Ascending aorta (tissue), 2 donors: ENCODE measurements around the gene CKLF. TPM values are rescaled to one million over a fixed set of nuclear protein-coding genes. Genes with fewer than 3 reads are reported as not detected.
"Not testable (repeated sequence)": the region's sequence is repeated elsewhere in the genome, so short reads cannot be mapped to it uniquely, and the experiment has no call there.

Experiments
- DNase-seq, 2 donors: peaks; one replicate each; pipeline ENCODE4 v3.0.0-alpha.2; 2019; ENCODE audit warnings: low spot score in 2 of 2
- H3K27ac ChIP-seq, 2 donors: fragments of 200-600 bp; sonication (generic); one replicate each; pipeline ENCODE4 v1.5.1; 2016 to 2017; ENCODE audit warnings: mild to moderate bottlenecking in 1 of 2
- H3K27me3 ChIP-seq: fragments of 200-600 bp; sonication (generic); one replicate; pipeline ENCODE4 v1.5.1; 2017
- H3K36me3 ChIP-seq, 2 donors: fragments of 200-600 bp; sonication (generic); one replicate each; pipeline ENCODE4 v1.5.1; 2016
- H3K4me1 ChIP-seq, 2 donors: fragments of 200-600 bp; sonication (generic); one replicate each; pipeline ENCODE4 v1.5.1; 2016 to 2017; ENCODE audit warnings: mild to moderate bottlenecking in 1 of 2
- H3K4me3 ChIP-seq, 2 donors: fragments of 200-600 bp; sonication (generic); one replicate each; pipeline ENCODE4 v1.5.1; 2016 to 2017; ENCODE audit warnings: mild to moderate bottlenecking in 1 of 2
- H3K9me3 ChIP-seq, 2 donors: fragments of 200-600 bp; sonication (generic); one replicate each; pipeline ENCODE4 v1.5.1; 2016
- intact Hi-C: fragments of 100-400 bp; cut with DNase I; formaldehyde crosslinking; loops from one replicate; pipeline ENCODE4 v1.15.1; 2023
- total RNA-seq: library from RNA; depleted of rRNA; stranded (reverse); fragments of >200 nt; gene quantifications from one replicate; pipeline ENCODE4 v1.1.0, GENCODE V29; 2016
- TF ChIP-seq, protein P1 (sequence below), 3 experiments: fragments of 200-600 bp in 2 of 3; fragments of 450-650 bp in 1 of 3; sonication (generic) in 2 of 3; IDR thresholded peaks; one replicate each; pipeline ENCODE4 v1.5.1; 2016 to 2019; ENCODE audit warnings: antibody characterized with exemption in 3 of 3, mild to moderate bottlenecking in 1 of 3, moderate library complexity in 1 of 3

Gene CKLF
- total RNA-seq, 1 donor from 2014 or later, result not detected

DNA sequence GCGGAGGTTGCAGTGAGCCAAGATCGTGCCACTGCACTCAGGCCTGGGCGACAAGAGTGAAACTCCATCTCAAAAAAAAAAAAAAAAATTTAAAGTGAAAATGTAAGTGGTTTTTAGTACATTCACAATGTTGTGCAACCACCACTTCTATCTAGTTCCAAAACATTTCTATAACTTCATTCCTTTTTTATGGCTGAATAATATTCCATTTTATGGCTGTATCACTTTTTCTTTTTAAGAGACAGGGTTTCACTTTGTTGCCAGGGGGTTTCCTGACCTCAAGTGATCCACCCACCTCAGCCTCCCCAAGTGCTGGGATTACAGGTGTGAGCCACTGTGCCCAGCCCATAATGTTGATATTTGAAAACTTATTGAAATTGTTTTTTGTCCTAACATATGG, 40.4 kb downstream of the CKLF start:
- intact Hi-C loops, result no loop called here
- H3K27me3 ChIP-seq, result no peaks in the 10 kb centered on the region
- H3K9me3 ChIP-seq, result no peaks in the 10 kb centered on the region
- no peak overlapping the region for H3K4me3 ChIP-seq
- TF ChIP-seq, protein P1, sequence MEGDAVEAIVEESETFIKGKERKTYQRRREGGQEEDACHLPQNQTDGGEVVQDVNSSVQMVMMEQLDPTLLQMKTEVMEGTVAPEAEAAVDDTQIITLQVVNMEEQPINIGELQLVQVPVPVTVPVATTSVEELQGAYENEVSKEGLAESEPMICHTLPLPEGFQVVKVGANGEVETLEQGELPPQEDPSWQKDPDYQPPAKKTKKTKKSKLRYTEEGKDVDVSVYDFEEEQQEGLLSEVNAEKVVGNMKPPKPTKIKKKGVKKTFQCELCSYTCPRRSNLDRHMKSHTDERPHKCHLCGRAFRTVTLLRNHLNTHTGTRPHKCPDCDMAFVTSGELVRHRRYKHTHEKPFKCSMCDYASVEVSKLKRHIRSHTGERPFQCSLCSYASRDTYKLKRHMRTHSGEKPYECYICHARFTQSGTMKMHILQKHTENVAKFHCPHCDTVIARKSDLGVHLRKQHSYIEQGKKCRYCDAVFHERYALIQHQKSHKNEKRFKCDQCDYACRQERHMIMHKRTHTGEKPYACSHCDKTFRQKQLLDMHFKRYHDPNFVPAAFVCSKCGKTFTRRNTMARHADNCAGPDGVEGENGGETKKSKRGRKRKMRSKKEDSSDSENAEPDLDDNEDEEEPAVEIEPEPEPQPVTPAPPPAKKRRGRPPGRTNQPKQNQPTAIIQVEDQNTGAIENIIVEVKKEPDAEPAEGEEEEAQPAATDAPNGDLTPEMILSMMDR (IDR thresholded peaks at IDR 0.05), result no peak
- H3K36me3 ChIP-seq, result no peaks in the 10 kb centered on the region
- H3K4me1 ChIP-seq, result no peaks in the 10 kb centered on the region
- DNase-seq, result no peak
- no peak overlapping the region for H3K27ac ChIP-seq

- Histone ChIP-seq H3K27me3 (no peaks in the 10 kb centered on the region), H3K4me3 (no peak overlapping the region), H3K36me3 (no peaks in the 10 kb centered on the region), H3K4me1 (no peaks in the 10 kb centered on the region), H3K9me3 (no peaks in the 10 kb centered on the region), H3K27ac (no peak overlapping the region)
- TF ChIP-seq, protein P1 (IDR thresholded peaks at IDR 0.05), result no peak
- intact Hi-C loops, result no loop called here
- DNase-seq, result no peak
These were observed 42.4 kb downstream of the CKLF start for GRCh38 chr16:66594739-66595138.

GRCh38 chr16:66596559-66596958, 44.2 kb downstream of the CKLF start:
- H3K36me3 ChIP-seq, H3K9me3 ChIP-seq, H3K4me1 ChIP-seq, DNase-seq, H3K4me3 ChIP-seq, H3K27ac ChIP-seq, H3K27me3 ChIP-seq, intact Hi-C loops: not testable (repeated sequence)

GRCh38 chr16:66596986-66597848, 44.8 kb downstream of the CKLF start:
- TF ChIP-seq, protein P1 (IDR thresholded peaks at IDR 0.05), result no peak
- no peak for DNase-seq
- no peaks in the 10 kb centered on the region for H3K4me1 ChIP-seq
- H3K4me3 ChIP-seq, result no peak overlapping the region
- H3K27me3 ChIP-seq, result no peaks in the 10 kb centered on the region
- intact Hi-C loops, result no loop called here
- no peak overlapping the region for H3K27ac ChIP-seq
- H3K36me3 ChIP-seq, result no peaks in the 10 kb centered on the region
- no peaks in the 10 kb centered on the region for H3K9me3 ChIP-seq

DNA sequence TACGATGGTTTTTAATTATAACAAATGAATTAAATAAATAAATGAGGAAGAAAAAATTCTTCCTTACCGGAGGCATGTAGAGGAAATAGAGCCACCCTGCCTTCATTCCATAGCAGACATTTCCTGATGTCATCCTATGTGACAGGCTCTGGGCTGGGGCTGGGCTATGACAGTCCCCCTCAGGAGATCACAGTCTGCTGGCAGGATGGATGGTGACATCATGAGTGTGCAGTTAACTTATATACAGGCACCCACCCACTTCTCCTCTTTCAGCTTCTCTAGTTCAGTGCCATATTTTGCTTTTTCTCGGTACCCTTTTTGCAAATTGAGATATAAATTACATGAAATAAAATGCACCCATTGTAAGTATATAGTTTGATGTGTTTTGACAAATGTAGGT, 45.7 kb downstream of the CKLF start:
- DNase-seq, result no peak
- Histone ChIP-seq H3K4me1 (no peaks in the 10 kb centered on the region), H3K9me3 (no peaks in the 10 kb centered on the region), H3K27ac (no peak overlapping the region), H3K27me3 (no peaks in the 10 kb centered on the region), H3K36me3 (no peaks in the 10 kb centered on the region), H3K4me3 (no peak overlapping the region)
- intact Hi-C loops, result no loop called here
- TF ChIP-seq, protein P1 (IDR thresholded peaks at IDR 0.05), result no peak

GRCh38 chr16:66599726-66600125, 47.4 kb downstream of the CKLF start:
- H3K36me3 ChIP-seq, result no peaks in the 10 kb centered on the region
- intact Hi-C loops, result no loop called here
- no peak overlapping the region for H3K4me3 ChIP-seq

More at GRCh38 chr16:66599726-66600125, 47.4 kb downstream of the CKLF start:
- Histone ChIP-seq H3K27ac (no peak overlapping the region), H3K4me1 (peaks cover 0 to 6% of the 10 kb centered on the region in 2 donors), H3K9me3 (no peaks in the 10 kb centered on the region), H3K27me3 (no peaks in the 10 kb centered on the region)
- TF ChIP-seq, protein P1 (IDR thresholded peaks at IDR 0.05), result no peak
- DNase-seq, result no peak
